PC-3 (cell line): Measurements from ENCODE around the gene MAP1B. TPM values are rescaled to one million over a fixed set of nuclear protein-coding genes. Genes with fewer than 3 reads are reported as not detected.

ENCODE experiments used
- ATAC-seq: fragments of 200-7000 bp; cut with Tn5 transposase; 2 replicates; pipeline ENCODE4 v1.9.1; 2020; ENCODE audit warnings: mild to moderate bottlenecking, moderate library complexity
- BruUV-seq: library from RNA; stranded (reverse); fragments of 400-500 nt; replicated peaks from 2 replicates; lab custom pipeline; 2021; lab: Mats Ljungman, UMichigan
- CTCF ChIA-PET: fragments of 300-600 bp; sonication (Branson Sonifier 250); formaldehyde crosslinking; loops from one replicate; lab custom pipeline; 2022; ENCODE audit warnings: antibody characterized with exemption; lab: Charles Lee
- POLR2A ChIA-PET: fragments of 300-600 bp; sonication (Branson Sonifier 250); formaldehyde crosslinking; loops from one replicate; lab custom pipeline; 2022; ENCODE audit warnings: antibody characterized with exemption; ENCODE audit not compliant: unreplicated experiment; lab: Charles Lee
- DNase-seq: peaks from one replicate; pipeline ENCODE4 v3.0.0-alpha.2; 2015
- H2AFZ ChIP-seq: fragments of 300-600 bp; sonication (generic); 2 replicates; pipeline ENCODE4 v1.6.0; 2016; ENCODE audit warnings: antibody characterized with exemption, low read length
- H3F3A ChIP-seq: fragments of 300-600 bp; sonication (generic); one replicate; pipeline ENCODE4 v1.6.0; 2017; ENCODE audit warnings: antibody characterized with exemption, low read length, control low read depth, mild to moderate bottlenecking; ENCODE audit not compliant: unreplicated experiment
- H3K27ac ChIP-seq: fragments of 300-600 bp; sonication (generic); 2 replicates; pipeline ENCODE4 v1.5.1; 2016; ENCODE audit warnings: mild to moderate bottlenecking, low read length
- H3K27me3 ChIP-seq: fragments of 300-600 bp; sonication (generic); 2 replicates; pipeline ENCODE4 v1.6.1; 2016; ENCODE audit warnings: low read length, mixed read lengths
- H3K36me3 ChIP-seq: fragments of 300-600 bp; sonication (generic); 2 replicates; pipeline ENCODE4 v1.6.1; 2016; ENCODE audit warnings: low read depth, mixed run types, low read length, mixed read lengths
- H3K4me1 ChIP-seq: fragments of 300-600 bp; sonication (generic); 2 replicates; pipeline ENCODE4 v1.5.1; 2016; ENCODE audit warnings: low read length; ENCODE audit not compliant: insufficient read depth
- H3K4me2 ChIP-seq: fragments of 300-600 bp; sonication (generic); 2 replicates; pipeline ENCODE4 v1.6.0; 2016; ENCODE audit warnings: low read length
- H3K4me3 ChIP-seq: fragments of 300-600 bp; sonication (generic); 2 replicates; pipeline ENCODE4 v1.5.1; 2016; ENCODE audit warnings: mild to moderate bottlenecking, low read length, mixed read lengths
- H3K79me2 ChIP-seq: fragments of 300-600 bp; sonication (generic); 2 replicates; pipeline ENCODE4 v1.6.1; 2017; ENCODE audit warnings: low read length, mixed read lengths
- H3K9ac ChIP-seq: fragments of 300-600 bp; sonication (generic); 2 replicates; pipeline ENCODE4 v1.6.0; 2016; ENCODE audit warnings: mild to moderate bottlenecking, low read length
- H3K9me2 ChIP-seq: fragments of 300-600 bp; sonication (generic); replicated peaks from 2 replicates; pipeline ENCODE4 v1.6.1; 2016; ENCODE audit warnings: mixed run types, low read length, mixed read lengths
- H3K9me3 ChIP-seq: fragments of 300-600 bp; sonication (generic); 2 replicates; pipeline ENCODE4 v1.6.1; 2016; ENCODE audit warnings: low read length, mixed read lengths
- H4K20me1 ChIP-seq: fragments of 300-600 bp; sonication (generic); 2 replicates; pipeline ENCODE4 v1.6.1; 2016; ENCODE audit warnings: low read length, mixed read lengths
- CTCF ChIP-seq: fragments of 300-600 bp; sonication (generic); conservative IDR thresholded peaks from 2 replicates; pipeline ENCODE4 v1.5.1; 2017; ENCODE audit warnings: antibody characterized with exemption, low read depth, mild to moderate bottlenecking, low read length
- EZH2 ChIP-seq: fragments of 300-600 bp; sonication (generic); IDR thresholded peaks from one replicate; pipeline ENCODE4 v1.6.1; 2017; ENCODE audit warnings: antibody characterized with exemption, mild to moderate bottlenecking, low read length; ENCODE audit not compliant: unreplicated experiment
- EZH2phosphoT487 ChIP-seq: fragments of 300-600 bp; sonication (generic); IDR thresholded peaks from 2 replicates; pipeline ENCODE4 v1.6.1; 2018; ENCODE audit warnings: mild to moderate bottlenecking, antibody characterized with exemption, low read length, borderline replicate concordance
- intact Hi-C: fragments of 100-400 bp; cut with micrococcal nuclease; formaldehyde crosslinking; loops from 2 replicates; pipeline ENCODE4 v1.9.0; 2023
- total RNA-seq: library from RNA; depleted of rRNA; stranded (reverse); fragments of >200 nt; gene quantifications from 2 replicates; pipeline ENCODE4 v1.2.3, GENCODE V29; 2014

MAP1B gene
- total RNA-seq, 1 experiment from 2014 or later, result 12.8 TPM

- Histone ChIP-seq H3K27me3 (no peaks in the 10 kb centered on the region), H3K4me1 (peaks cover 5% of the 10 kb centered on the region; the same call in 1 of the 2 replicates), H3K36me3 (no peaks in the 10 kb centered on the region), H3K79me2 (peaks cover 44% of the 10 kb centered on the region), H2AFZ (peak overlapping the region; percentile 92), H3K9ac (peak overlapping the region; percentile 68), H3K4me2 (peak overlapping the region; percentile 98), H3K27ac (no peak overlapping the region), H3K9me2 (no peaks in the 10 kb centered on the region), H3F3A (no peaks in the 10 kb centered on the region), H3K4me3 (peak overlapping the region; percentile 90), H3K9me3 (no peaks in the 10 kb centered on the region), H4K20me1 (no peaks in the 10 kb centered on the region)
- ATAC-seq (peak; percentile 43), DNase-seq (no peak)
- intact Hi-C loops, result loop anchor here (10.0 kb wide), 2 partner anchors 93 to 173 kb away; no protein-coding TSS in a partner anchor
- TSS peak; percentile 60 for BruUV-seq
- ChIA-PET POLR2A (interaction anchor here (0.6 kb wide), 1 partner anchor 654 kb away, joined by 5 read pairs; no protein-coding TSS in a partner anchor), CTCF (no interaction called here)
- TF ChIP-seq EZH2 (no peak), CTCF (no peak), EZH2phosphoT487 (no peak)
Measured at GRCh38 chr5:72107901-72108201, 576 bp downstream of the MAP1B start.

- Histone ChIP-seq H3K9ac (peak overlapping the region; percentile 68), H3K36me3 (no peaks in the 10 kb centered on the region), H3K4me2 (peak overlapping the region; percentile 98), H3K9me2 (no peaks in the 10 kb centered on the region), H3K4me3 (peak overlapping the region; percentile 90), H3K9me3 (no peaks in the 10 kb centered on the region), H2AFZ (peak overlapping the region; percentile 92), H3K4me1 (peaks cover 5% of the 10 kb centered on the region; the same call in 1 of the 2 replicates), H3K27me3 (no peaks in the 10 kb centered on the region), H3F3A (no peaks in the 10 kb centered on the region), H3K27ac (no peak overlapping the region), H3K79me2 (peaks cover 48% of the 10 kb centered on the region), H4K20me1 (no peaks in the 10 kb centered on the region)
- intact Hi-C loops, result loop anchor here (10.0 kb wide), 2 partner anchors 94 to 174 kb away; no protein-coding TSS in a partner anchor
- ATAC-seq (peak; percentile 77), DNase-seq (peak; percentile 55)
- CTCF ChIA-PET, result interaction anchor here (0.6 kb wide), 2 partner anchors 299 to 325 kb away, joined by 4 to 5 read pairs; no protein-coding TSS in a partner anchor
- BruUV-seq, result no TSS peak
- no peak for TF ChIP-seq CTCF
- no peak for TF ChIP-seq EZH2phosphoT487
- no peak for TF ChIP-seq EZH2
- POLR2A ChIA-PET, result interaction anchor here (0.6 kb wide), 1 partner anchor 654 kb away, joined by 5 read pairs; no protein-coding TSS in a partner anchor
Measured at GRCh38 chr5:72108202-72109061, 1.2 kb downstream of the MAP1B start.
